Metanephros (tissue), 2 donors: ENCODE data around the gene HMGXB4. TPM values are rescaled to one million over a fixed set of nuclear protein-coding genes. Genes with fewer than 3 reads are reported as not detected.

Experiments
- small RNA-seq: library from RNA; depleted of rRNA; stranded (forward); fragments of <200 nt; gene quantifications from one replicate; pipeline ENCODE3, GENCODE V24; 2014; ENCODE audit warnings: low replicate concordance
- total RNA-seq: library from RNA; depleted of rRNA; stranded (reverse); fragments of >200 nt; gene quantifications from one replicate; pipeline ENCODE4 v1.2.3, GENCODE V29; 2014

HMGXB4 gene
- 19.8 TPM for total RNA-seq

GRCh38 chr22:35257321-35258190, at the start of gene HMGXB4:
Gene HMGXB4 (plus strand): TSS chr22:35257493. CDS start chr22:35262391, 4,898 bp downstream.

GRCh38 chr22:35299673-35300499, 42.6 kb downstream of the HMGXB4 start, which contains the start of gene TOM1:
Gene TOM1 (plus strand): TSS chr22:35299894. CDS start chr22:35299929, 35 bp downstream.

Small RNA genes within 50 kb of the gene (small RNA-seq; reads per million reads assigned to genes)
- gene MIR3909 (2.0 reads per million, percentile 89 among the genes with 10 or more reads in this experiment), gene MIR6069 (not detected), gene RNU7-167P (not detected)

Other genes starting within 250 kb of the HMGXB4 start
- 0.06 TPM for gene ISX, start 191.3 kb upstream of the HMGXB4 start, total RNA-seq
- gene TOM1, start 42.4 kb downstream of the HMGXB4 start, total RNA-seq, result 37.1 TPM
- 28.5 TPM for gene HMOX1, start 123.6 kb downstream of the HMGXB4 start, total RNA-seq
- 77.0 TPM for gene MCM5, start 142.6 kb downstream of the HMGXB4 start, total RNA-seq